HAP-1 (cell line): ENCODE results near the gene DNAJC30.

ENCODE experiments used
- DNase-seq, 2 experiments: peaks; one replicate each; pipeline ENCODE4 v3.0.0-alpha.2; 2016 to 2020; ENCODE audit warnings: low spot score in 2 of 2
- H3K27me3 ChIP-seq: fragments of 250-450 bp; sonication (Bioruptor Pico); 2 replicates; pipeline ENCODE4 v1.5.1; 2020; ENCODE audit warnings: low read depth, mild to moderate bottlenecking, moderate library complexity
- H3K36me3 ChIP-seq: fragments of 250-450 bp; sonication (Bioruptor Pico); replicated peaks from 2 replicates; pipeline ENCODE4 v1.5.1; 2020; ENCODE audit warnings: mild to moderate bottlenecking
- H3K4me1 ChIP-seq: fragments of 250-450 bp; sonication (Bioruptor Pico); 2 replicates; pipeline ENCODE4 v1.5.1; 2020; ENCODE audit warnings: mild to moderate bottlenecking
- H3K4me3 ChIP-seq: fragments of 250-450 bp; sonication (Bioruptor Pico); 2 replicates; pipeline ENCODE4 v1.5.1; 2020; ENCODE audit warnings: mild to moderate bottlenecking, moderate library complexity
- H3K9me3 ChIP-seq: fragments of 250-450 bp; sonication (Bioruptor Pico); 2 replicates; pipeline ENCODE4 v1.5.1; 2020; ENCODE audit warnings: mild to moderate bottlenecking, moderate library complexity
- in situ Hi-C: fragments of 300-500 bp; cut with MboI; formaldehyde crosslinking; loops from 3 replicates; pipeline ENCODE4 v1.14.3; 2020; ENCODE audit warnings: low sequenced_read_pairs, inconsistent platforms, mixed read lengths

DNAJC30 gene

GRCh38 chr7:73703757-73704639 lies 20.7 kb upstream of the DNAJC30 start:
- Histone ChIP-seq H3K4me3 (no peak overlapping the region), H3K27me3 (no peaks in the 10 kb centered on the region), H3K9me3 (no peaks in the 10 kb centered on the region), H3K4me1 (no peaks in the 10 kb centered on the region), H3K36me3 (peaks cover 29% of the 10 kb centered on the region)
- in situ Hi-C loops = no loop called here
- DNase-seq = peak in 1 of 2 experiments; percentile 69

- Histone ChIP-seq H3K27me3 (no peaks in the 10 kb centered on the region), H3K36me3 (peaks cover 37% of the 10 kb centered on the region), H3K4me1 (no peaks in the 10 kb centered on the region), H3K9me3 (no peaks in the 10 kb centered on the region), H3K4me3 (no peak overlapping the region)
- in situ Hi-C loops = no loop called here
- DNase-seq = no peak
These were observed 20.0 kb upstream of the DNAJC30 start for GRCh38 chr7:73703225-73703624.

GRCh38 chr7:73702665-73703064 lies 19.4 kb upstream of the DNAJC30 start:
- in situ Hi-C loops = no loop called here
- H3K4me3 ChIP-seq = no peak overlapping the region
- no peak for DNase-seq
- H3K9me3 ChIP-seq = no peaks in the 10 kb centered on the region
- H3K36me3 ChIP-seq = peaks cover 40% of the 10 kb centered on the region
- H3K4me1 ChIP-seq = no peaks in the 10 kb centered on the region
- H3K27me3 ChIP-seq = no peaks in the 10 kb centered on the region

GRCh38 chr7:73702226-73702625 lies 19.0 kb upstream of the DNAJC30 start:
- Histone ChIP-seq H3K4me3 (no peak overlapping the region), H3K9me3 (no peaks in the 10 kb centered on the region), H3K4me1 (no peaks in the 10 kb centered on the region), H3K27me3 (no peaks in the 10 kb centered on the region), H3K36me3 (peaks cover 44% of the 10 kb centered on the region)
- no peak for DNase-seq
- in situ Hi-C loops = no loop called here

GRCh38 chr7:73701357-73701995 lies 18.2 kb upstream of the DNAJC30 start:
- peak; percentile 39 to 77 for DNase-seq
- in situ Hi-C loops = no loop called here
- H3K4me1 ChIP-seq = no peaks in the 10 kb centered on the region

GRCh38 chr7:73700581-73701134 lies 17.4 kb upstream of the DNAJC30 start:
- H3K27me3 ChIP-seq = no peaks in the 10 kb centered on the region
- in situ Hi-C loops = no loop called here
- DNase-seq = no peak
- H3K36me3 ChIP-seq = peaks cover 60% of the 10 kb centered on the region
- H3K4me1 ChIP-seq = no peaks in the 10 kb centered on the region
- H3K9me3 ChIP-seq = no peaks in the 10 kb centered on the region
- no peak overlapping the region for H3K4me3 ChIP-seq

More at GRCh38 chr7:73701357-73701995, 18.2 kb upstream of the DNAJC30 start:
- Histone ChIP-seq H3K36me3 (peaks cover 52% of the 10 kb centered on the region), H3K9me3 (no peaks in the 10 kb centered on the region), H3K27me3 (no peaks in the 10 kb centered on the region), H3K4me3 (no peak overlapping the region)

- Histone ChIP-seq H3K27me3 (no peaks in the 10 kb centered on the region), H3K9me3 (no peaks in the 10 kb centered on the region), H3K4me3 (no peak overlapping the region), H3K4me1 (no peaks in the 10 kb centered on the region), H3K36me3 (peaks cover 64% of the 10 kb centered on the region)
- no peak for DNase-seq
- in situ Hi-C loops = no loop called here
These were observed 16.8 kb upstream of the DNAJC30 start for GRCh38 chr7:73700069-73700423.

GRCh38 chr7:73699370-73700068 lies 16.3 kb upstream of the DNAJC30 start:
- Histone ChIP-seq H3K9me3 (no peaks in the 10 kb centered on the region), H3K36me3 (peaks cover 64% of the 10 kb centered on the region), H3K4me1 (no peaks in the 10 kb centered on the region), H3K27me3 (no peaks in the 10 kb centered on the region), H3K4me3 (no peak overlapping the region)
- in situ Hi-C loops = no loop called here
- no peak for DNase-seq

GRCh38 chr7:73698410-73698809 lies 15.2 kb upstream of the DNAJC30 start:
- Histone ChIP-seq H3K4me1 (no peaks in the 10 kb centered on the region), H3K36me3 (peaks cover 70% of the 10 kb centered on the region), H3K27me3 (no peaks in the 10 kb centered on the region), H3K9me3 (no peaks in the 10 kb centered on the region), H3K4me3 (no peak overlapping the region)
- DNase-seq = no peak
- in situ Hi-C loops = no loop called here

GRCh38 chr7:73696372-73696771 lies 13.1 kb upstream of the DNAJC30 start:
- Histone ChIP-seq H3K9me3 (no peaks in the 10 kb centered on the region), H3K4me3 (no peak overlapping the region), H3K4me1 (no peaks in the 10 kb centered on the region), H3K27me3 (no peaks in the 10 kb centered on the region), H3K36me3 (peaks cover 77% of the 10 kb centered on the region)
- in situ Hi-C loops = no loop called here
- no peak for DNase-seq

GRCh38 chr7:73690646-73691045 lies 7.4 kb upstream of the DNAJC30 start:
- Histone ChIP-seq H3K4me3 (no peak overlapping the region), H3K36me3 (peaks cover 86% of the 10 kb centered on the region)
- in situ Hi-C loops = no loop called here

GRCh38 chr7:73688288-73688687 lies 5.0 kb upstream of the DNAJC30 start:
- no peak for DNase-seq
- Histone ChIP-seq H3K27me3 (no peaks in the 10 kb centered on the region), H3K36me3 (peaks cover 70% of the 10 kb centered on the region), H3K4me1 (no peaks in the 10 kb centered on the region), H3K4me3 (no peak overlapping the region), H3K9me3 (no peaks in the 10 kb centered on the region)
- in situ Hi-C loops = no loop called here

More at GRCh38 chr7:73690646-73691045, 7.4 kb upstream of the DNAJC30 start:
- DNase-seq = no peak
- Histone ChIP-seq H3K9me3 (no peaks in the 10 kb centered on the region), H3K27me3 (no peaks in the 10 kb centered on the region), H3K4me1 (no peaks in the 10 kb centered on the region)

GRCh38 chr7:73685311-73685710 lies 2.1 kb upstream of the DNAJC30 start:
- peaks cover 43% of the 10 kb centered on the region for H3K36me3 ChIP-seq
- in situ Hi-C loops = no loop called here
- no peaks in the 10 kb centered on the region for H3K9me3 ChIP-seq

More at GRCh38 chr7:73685311-73685710, 2.1 kb upstream of the DNAJC30 start:
- peaks cover 10% of the 10 kb centered on the region for H3K4me1 ChIP-seq
- no peak overlapping the region for H3K4me3 ChIP-seq
- no peak for DNase-seq
- no peaks in the 10 kb centered on the region for H3K27me3 ChIP-seq
